ENCODE measurements around the gene PCSK6.

DNA sequence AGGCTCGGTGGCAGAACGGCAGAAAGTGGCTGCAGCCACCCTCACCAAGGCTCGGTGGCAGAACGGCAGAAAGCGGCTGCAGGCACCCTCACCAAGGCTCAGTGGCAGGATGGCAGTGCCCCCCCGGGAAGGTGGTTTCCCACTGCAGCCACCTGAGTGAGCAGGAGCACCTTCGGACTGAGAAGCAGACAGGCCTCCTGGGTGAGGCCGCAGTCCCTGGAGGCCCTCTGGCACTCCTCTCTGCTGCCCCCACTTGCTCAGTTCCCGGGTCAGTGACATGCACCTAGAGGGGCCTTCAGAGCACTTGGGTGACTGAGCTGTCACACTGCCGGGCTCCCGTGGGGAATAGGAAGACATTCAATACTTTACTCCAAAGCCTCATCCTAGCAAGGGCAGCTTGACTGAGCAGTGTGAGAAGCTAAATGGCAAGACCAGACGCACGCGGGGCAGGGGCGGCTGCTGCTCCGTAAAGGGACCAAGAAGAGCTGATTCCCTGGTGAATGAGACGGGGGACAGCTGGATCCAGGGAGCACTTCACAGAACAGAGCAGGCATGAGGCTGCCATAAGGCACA lies 62.7 kb downstream of the PCSK6 start:
- TF ChIP-seq, protein P1, sequence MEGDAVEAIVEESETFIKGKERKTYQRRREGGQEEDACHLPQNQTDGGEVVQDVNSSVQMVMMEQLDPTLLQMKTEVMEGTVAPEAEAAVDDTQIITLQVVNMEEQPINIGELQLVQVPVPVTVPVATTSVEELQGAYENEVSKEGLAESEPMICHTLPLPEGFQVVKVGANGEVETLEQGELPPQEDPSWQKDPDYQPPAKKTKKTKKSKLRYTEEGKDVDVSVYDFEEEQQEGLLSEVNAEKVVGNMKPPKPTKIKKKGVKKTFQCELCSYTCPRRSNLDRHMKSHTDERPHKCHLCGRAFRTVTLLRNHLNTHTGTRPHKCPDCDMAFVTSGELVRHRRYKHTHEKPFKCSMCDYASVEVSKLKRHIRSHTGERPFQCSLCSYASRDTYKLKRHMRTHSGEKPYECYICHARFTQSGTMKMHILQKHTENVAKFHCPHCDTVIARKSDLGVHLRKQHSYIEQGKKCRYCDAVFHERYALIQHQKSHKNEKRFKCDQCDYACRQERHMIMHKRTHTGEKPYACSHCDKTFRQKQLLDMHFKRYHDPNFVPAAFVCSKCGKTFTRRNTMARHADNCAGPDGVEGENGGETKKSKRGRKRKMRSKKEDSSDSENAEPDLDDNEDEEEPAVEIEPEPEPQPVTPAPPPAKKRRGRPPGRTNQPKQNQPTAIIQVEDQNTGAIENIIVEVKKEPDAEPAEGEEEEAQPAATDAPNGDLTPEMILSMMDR (IDR thresholded peaks at IDR 0.05; ENCODE audit: insufficient read depth, low read depth, low read length): no peak
- no peak for TF ChIP-seq EZH2 (IDR thresholded peaks at IDR 0.05; ENCODE audit: insufficient read depth, low read length)
